GM12875 (cell line): Measurements from ENCODE around the gene SORCS3.

Experiments used
- H3K4me3 ChIP-seq: one replicate; pipeline ENCODE4 v1.5.1; 2011; ENCODE audit warnings: low read depth, low read length, control low read depth
- TF ChIP-seq, protein P1 (sequence below): IDR thresholded peaks from 2 replicates; pipeline ENCODE4 v1.5.1; 2011; ENCODE audit warnings: low read depth, mild to moderate bottlenecking, control low read depth, inconsistent platforms, low read length, moderate library complexity, borderline replicate concordance; ENCODE audit not compliant: insufficient read depth

SORCS3 gene

DNA sequence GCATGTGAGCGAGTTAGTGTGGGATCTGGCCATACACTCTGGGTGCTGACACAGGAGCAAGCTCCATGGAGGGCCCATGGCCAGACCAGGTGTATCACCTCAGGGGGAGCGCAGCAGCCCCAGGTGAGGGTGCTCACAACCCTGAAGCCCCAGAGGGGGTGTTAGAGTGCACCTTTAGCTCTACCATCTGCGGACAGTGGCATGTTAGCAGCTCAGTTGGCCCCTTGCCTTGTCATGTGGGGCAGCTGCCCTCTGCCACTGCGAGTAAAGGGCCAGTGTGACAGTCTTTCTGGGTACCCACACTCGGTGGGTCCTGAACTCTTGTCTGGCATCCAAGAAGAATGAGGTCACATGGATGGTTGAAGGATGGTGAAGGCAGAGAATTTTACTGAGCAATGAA, 600.2 kb downstream of the SORCS3 start:
- TF ChIP-seq, protein P1, sequence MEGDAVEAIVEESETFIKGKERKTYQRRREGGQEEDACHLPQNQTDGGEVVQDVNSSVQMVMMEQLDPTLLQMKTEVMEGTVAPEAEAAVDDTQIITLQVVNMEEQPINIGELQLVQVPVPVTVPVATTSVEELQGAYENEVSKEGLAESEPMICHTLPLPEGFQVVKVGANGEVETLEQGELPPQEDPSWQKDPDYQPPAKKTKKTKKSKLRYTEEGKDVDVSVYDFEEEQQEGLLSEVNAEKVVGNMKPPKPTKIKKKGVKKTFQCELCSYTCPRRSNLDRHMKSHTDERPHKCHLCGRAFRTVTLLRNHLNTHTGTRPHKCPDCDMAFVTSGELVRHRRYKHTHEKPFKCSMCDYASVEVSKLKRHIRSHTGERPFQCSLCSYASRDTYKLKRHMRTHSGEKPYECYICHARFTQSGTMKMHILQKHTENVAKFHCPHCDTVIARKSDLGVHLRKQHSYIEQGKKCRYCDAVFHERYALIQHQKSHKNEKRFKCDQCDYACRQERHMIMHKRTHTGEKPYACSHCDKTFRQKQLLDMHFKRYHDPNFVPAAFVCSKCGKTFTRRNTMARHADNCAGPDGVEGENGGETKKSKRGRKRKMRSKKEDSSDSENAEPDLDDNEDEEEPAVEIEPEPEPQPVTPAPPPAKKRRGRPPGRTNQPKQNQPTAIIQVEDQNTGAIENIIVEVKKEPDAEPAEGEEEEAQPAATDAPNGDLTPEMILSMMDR, result no peak
- no peak overlapping the region for H3K4me3 ChIP-seq

DNA sequence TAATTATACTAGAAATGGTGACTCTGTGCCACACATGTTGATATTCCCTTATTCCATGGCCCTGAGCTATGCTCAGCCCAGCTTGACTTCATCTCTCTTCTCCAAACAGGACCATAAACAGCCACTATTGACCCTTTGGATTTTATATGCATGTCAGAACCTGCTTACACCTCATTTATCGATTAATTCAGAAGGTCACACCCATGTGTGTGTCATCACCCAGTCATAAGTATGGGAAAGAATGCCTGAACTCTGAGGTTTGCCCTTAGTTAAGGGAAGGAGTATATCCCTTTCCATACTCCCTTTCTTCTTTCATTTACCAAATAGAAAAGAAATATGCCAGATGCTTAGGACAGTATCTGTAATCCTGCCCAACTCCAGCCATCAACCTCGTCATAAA, 602.3 kb downstream of the SORCS3 start:
- TF ChIP-seq, protein P1, result no peak
- H3K4me3 ChIP-seq, result no peak overlapping the region

DNA sequence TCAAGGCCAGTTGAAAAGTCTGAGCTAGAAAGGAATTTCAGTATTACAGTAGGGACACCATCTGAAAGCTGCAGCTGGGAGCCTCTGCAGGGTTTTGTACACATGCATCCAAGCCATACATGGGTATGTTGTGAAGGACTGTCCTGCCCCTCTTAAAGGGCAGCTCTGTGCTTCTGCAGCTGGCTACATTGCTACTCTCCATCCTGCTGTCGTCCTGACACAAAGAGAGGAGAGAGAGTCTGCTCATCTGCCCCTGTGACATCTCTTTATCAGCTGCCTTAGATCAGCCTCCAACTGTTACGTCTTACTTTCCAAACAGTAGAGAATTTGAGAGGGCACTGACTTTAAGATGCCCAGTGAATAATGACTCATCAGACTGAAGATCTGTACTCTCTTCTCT, 602.7 kb downstream of the SORCS3 start:
- TF ChIP-seq, protein P1, result no peak
- H3K4me3 ChIP-seq, result no peak overlapping the region

DNA sequence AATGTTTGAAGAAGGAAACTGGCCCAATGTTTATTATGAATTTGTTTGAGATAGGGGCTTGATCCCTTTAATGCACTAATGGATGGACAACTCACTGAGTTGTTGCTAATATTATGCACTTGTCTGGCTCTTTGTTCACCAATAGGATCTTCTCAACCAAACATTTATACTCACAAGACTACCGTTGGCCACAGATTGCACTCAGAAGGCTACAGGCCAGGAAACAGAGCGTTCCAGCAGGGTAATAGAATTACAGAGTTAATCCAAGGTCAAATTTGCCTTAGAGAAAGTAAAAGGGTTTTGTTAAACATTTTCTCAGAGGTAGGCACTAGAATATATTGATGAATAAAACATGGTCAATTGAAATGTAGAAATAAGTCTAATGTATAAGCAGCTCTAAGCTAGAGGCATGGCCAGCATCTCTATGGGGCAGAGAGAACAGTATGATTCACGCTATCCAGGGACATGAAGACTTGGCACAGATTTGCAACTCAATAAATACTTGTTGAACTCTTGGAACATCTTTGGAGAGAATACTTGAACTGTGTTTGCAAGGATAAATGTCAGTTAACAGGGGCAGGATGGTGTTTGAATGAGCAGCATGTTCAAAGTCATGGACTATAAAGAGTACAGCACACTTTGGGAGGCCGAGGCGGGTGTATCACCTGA, 606.9 kb downstream of the SORCS3 start:
- no peak overlapping the region for H3K4me3 ChIP-seq
- TF ChIP-seq, protein P1, result no peak

DNA sequence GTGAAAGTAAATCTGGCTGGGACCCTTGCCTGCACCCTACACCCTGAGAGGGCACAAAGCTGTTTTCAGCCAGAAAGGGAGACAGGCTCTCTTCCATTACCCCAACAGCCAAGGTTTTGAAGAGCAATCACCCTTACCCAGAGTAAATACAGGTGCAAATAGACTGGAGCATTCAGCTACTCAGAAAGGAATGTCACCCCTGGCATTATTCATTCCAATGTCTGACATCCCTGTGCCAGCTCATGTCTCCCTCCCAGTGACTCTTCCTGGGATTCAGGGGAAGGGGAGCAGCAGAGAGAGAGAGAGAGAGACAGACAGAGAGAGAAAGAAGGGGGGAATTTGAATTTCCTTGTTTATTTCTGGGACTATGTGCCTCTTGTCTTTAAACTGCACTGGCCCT, 611.8 kb downstream of the SORCS3 start:
- TF ChIP-seq, protein P1, result no peak
- H3K4me3 ChIP-seq, result no peak overlapping the region

DNA sequence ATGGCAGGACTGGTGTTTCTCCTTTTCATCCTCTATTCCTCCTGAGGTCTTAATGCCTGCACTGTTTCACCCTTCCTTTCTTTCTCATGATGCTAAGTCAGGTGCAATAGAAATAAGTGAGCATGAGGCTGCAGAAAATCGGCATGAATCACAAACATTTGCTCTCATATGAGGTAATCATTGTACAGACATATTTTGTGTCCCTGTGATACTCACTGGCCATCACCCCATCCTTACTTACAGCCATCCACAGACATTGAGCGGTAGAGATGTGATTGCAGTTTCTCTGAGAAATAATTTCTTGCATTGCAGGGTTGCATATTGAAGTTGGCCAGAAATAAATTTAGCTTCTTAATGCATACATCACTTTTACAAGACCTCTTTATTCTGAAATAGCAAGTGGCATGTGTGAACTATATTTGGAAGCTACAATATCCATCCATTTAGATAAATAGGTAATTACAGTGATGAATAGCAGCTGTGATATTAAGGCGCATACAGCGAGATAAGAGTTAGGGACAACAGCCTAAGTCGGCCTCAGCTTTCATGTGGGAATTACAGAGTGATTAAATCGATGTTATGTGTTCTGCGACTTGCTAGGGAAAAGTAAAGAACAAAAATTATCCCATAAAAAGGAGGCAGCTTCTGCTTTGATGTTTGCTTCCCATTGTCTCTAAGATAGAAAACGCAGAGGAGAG, 612.6 kb downstream of the SORCS3 start:
- no peak overlapping the region for H3K4me3 ChIP-seq
- TF ChIP-seq, protein P1, result no peak
